A673 (cell line): Measurements from ENCODE around the gene OSTN. TPM values are rescaled to one million over a fixed set of nuclear protein-coding genes. Genes with fewer than 3 reads are reported as not detected.
"Not testable (repeated sequence)": the region's sequence is repeated elsewhere in the genome, so short reads cannot be mapped to it uniquely, and the experiment has no call there.

Experiments
- BruUV-seq: library from RNA; stranded (reverse); fragments of 400-500 nt; replicated peaks from 2 replicates; lab custom pipeline; 2021; lab: Mats Ljungman, UMichigan
- CTCF ChIA-PET: fragments of 300-600 bp; sonication (Branson Sonifier 250); formaldehyde crosslinking; loops from one replicate; lab custom pipeline; 2022; ENCODE audit warnings: antibody characterized with exemption; lab: Charles Lee
- POLR2A ChIA-PET: fragments of 300-600 bp; sonication (Branson Sonifier 250); formaldehyde crosslinking; loops from one replicate; lab custom pipeline; 2022; ENCODE audit warnings: antibody characterized with exemption; ENCODE audit not compliant: low non-redundant PET; lab: Charles Lee
- DNase-seq: peaks from one replicate; pipeline ENCODE4 v3.0.0-alpha.2; 2015; ENCODE audit warnings: low spot score
- H3K27ac ChIP-seq: fragments of 200-600 bp; sonication (generic); 2 replicates; pipeline ENCODE4 v1.5.1; 2016; ENCODE audit warnings: mixed run types, low read depth, mild to moderate bottlenecking, mixed read lengths, antibody characterized with exemption, low read length; ENCODE audit not compliant: poor library complexity, severe bottlenecking
- H3K27me3 ChIP-seq: fragments of 200-600 bp; sonication (generic); replicated peaks from 2 replicates; pipeline ENCODE4 v1.6.1; 2017; ENCODE audit warnings: mixed run types, low read depth, mild to moderate bottlenecking, mixed read lengths, antibody characterized with exemption, low read length; ENCODE audit not compliant: insufficient read depth, poor library complexity
- H3K36me3 ChIP-seq: fragments of 200-600 bp; sonication (generic); 2 replicates; pipeline ENCODE4 v1.6.1; 2016; ENCODE audit warnings: mixed run types, mild to moderate bottlenecking, mixed read lengths, antibody characterized with exemption, low read length; ENCODE audit not compliant: insufficient read depth, poor library complexity, severe bottlenecking
- H3K4me1 ChIP-seq: fragments of 200-600 bp; sonication (generic); 2 replicates; pipeline ENCODE4 v1.6.1; 2017; ENCODE audit warnings: mixed run types, mild to moderate bottlenecking, mixed read lengths, antibody characterized with exemption, low read length; ENCODE audit not compliant: insufficient read depth, poor library complexity, severe bottlenecking
- H3K4me3 ChIP-seq: fragments of 200-600 bp; sonication (generic); 2 replicates; pipeline ENCODE4 v1.5.1; 2016; ENCODE audit warnings: low read depth, mixed run types, mild to moderate bottlenecking, mixed read lengths, low read length; ENCODE audit not compliant: poor library complexity, severe bottlenecking
- H3K9me3 ChIP-seq: fragments of 200-600 bp; sonication (generic); 2 replicates; pipeline ENCODE4 v1.6.1; 2016; ENCODE audit warnings: mixed run types, low read depth, mild to moderate bottlenecking, mixed read lengths, antibody characterized with exemption, low read length; ENCODE audit not compliant: poor library complexity, severe bottlenecking
- CTCF ChIP-seq: fragments of 300-800, 200-600 bp; sonication (generic); conservative IDR thresholded peaks from 2 replicates; pipeline ENCODE4 v1.5.1; 2017; ENCODE audit warnings: low read depth, mild to moderate bottlenecking, antibody characterized with exemption, low read length, moderate library complexity, mixed read lengths
- EZH2 ChIP-seq: fragments of 200-600 bp; sonication (generic); IDR thresholded peaks from 2 replicates; pipeline ENCODE4 v1.6.1; 2017; ENCODE audit warnings: borderline replicate concordance, low read depth, mild to moderate bottlenecking, mixed read lengths, antibody characterized with exemption, low read length; ENCODE audit not compliant: poor library complexity, severe bottlenecking
- intact Hi-C: fragments of 100-400 bp; cut with micrococcal nuclease; formaldehyde crosslinking; loops from one replicate; pipeline ENCODE4 v1.10.0; 2022; ENCODE audit not compliant: unreplicated experiment
- total RNA-seq: library from RNA; stranded (reverse); gene quantifications from 2 replicates; pipeline ENCODE4 v1.2.3, GENCODE V29; 2021

OSTN gene
- total RNA-seq, 1 experiment from 2014 or later: not detected

- DNase-seq: no peak
- no peaks in the 10 kb centered on the region for H3K9me3 ChIP-seq
- ChIA-PET CTCF (no interaction called here), POLR2A (no interaction called here)
- no peak overlapping the region for H3K4me3 ChIP-seq
- peaks cover 28% of the 10 kb centered on the region for H3K4me1 ChIP-seq
- intact Hi-C loops: loop anchor here (10.0 kb wide), 1 partner anchor 564 kb away; no protein-coding TSS in a partner anchor
- TF ChIP-seq CTCF (no peak), EZH2 (no peak)
- no peaks in the 10 kb centered on the region for H3K36me3 ChIP-seq
- no TSS peak for BruUV-seq
- H3K27ac ChIP-seq: no peak overlapping the region
- no peaks in the 10 kb centered on the region for H3K27me3 ChIP-seq
Measured at GRCh38 chr3:191240486-191240885, 41.4 kb downstream of the OSTN start.

GRCh38 chr3:191244242-191244867, 45.3 kb downstream of the OSTN start:
- no TSS peak for BruUV-seq
- Histone ChIP-seq H3K4me3 (no peak overlapping the region), H3K4me1 (peaks cover 24% of the 10 kb centered on the region), H3K36me3 (no peaks in the 10 kb centered on the region), H3K27me3 (no peaks in the 10 kb centered on the region), H3K9me3 (no peaks in the 10 kb centered on the region), H3K27ac (no peak overlapping the region)
- intact Hi-C loops: loop anchor here (10.0 kb wide), 1 partner anchor 560 kb away; no protein-coding TSS in a partner anchor
- POLR2A ChIA-PET: no interaction called here
- peak; percentile 40 for DNase-seq
- CTCF ChIA-PET: interaction anchor here (0.6 to 0.8 kb wide), 2 partner anchors 1200 to 1510 kb away, joined by 4 to 10 read pairs; no protein-coding TSS in a partner anchor
- TF ChIP-seq EZH2 (no peak), CTCF (peak; percentile 62; the same call in 1 of the 2 replicates)

DNA sequence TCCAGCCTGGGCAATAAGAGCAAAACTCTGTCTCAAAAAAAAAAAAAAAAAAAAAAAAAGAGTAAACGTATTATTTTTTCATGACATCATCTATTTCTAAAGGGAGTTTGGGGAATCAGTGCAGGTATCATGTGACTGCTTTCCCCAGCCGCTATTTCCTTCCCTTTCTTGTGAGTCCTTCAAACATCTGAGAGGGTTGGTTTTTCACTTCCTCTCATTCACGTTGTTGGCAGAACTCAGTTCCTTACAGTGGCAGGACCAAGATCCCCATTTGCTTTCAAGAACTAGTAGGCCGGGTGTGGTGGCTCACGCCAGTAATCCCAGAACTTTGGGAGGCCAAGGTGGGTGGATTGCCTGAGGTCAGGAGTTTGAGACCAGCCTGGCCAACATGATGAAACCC, 47.0 kb downstream of the OSTN start:
- H3K9me3 ChIP-seq, H3K4me3 ChIP-seq, POLR2A ChIA-PET, BruUV-seq, DNase-seq, H3K36me3 ChIP-seq, CTCF ChIA-PET, H3K27ac ChIP-seq, H3K27me3 ChIP-seq: not testable (repeated sequence)
- H3K4me1 ChIP-seq: peaks cover 13% of the 10 kb centered on the region
- intact Hi-C loops: loop anchor here (5.0 to 10.0 kb wide), 2 partner anchors 141 to 559 kb away; no protein-coding TSS in a partner anchor

GRCh38 chr3:191246630-191247029, 47.6 kb downstream of the OSTN start:
- Histone ChIP-seq H3K9me3 (no peaks in the 10 kb centered on the region), H3K4me3 (no peak overlapping the region), H3K27me3 (no peaks in the 10 kb centered on the region), H3K36me3 (no peaks in the 10 kb centered on the region), H3K4me1 (peaks cover 13% of the 10 kb centered on the region), H3K27ac (no peak overlapping the region)
- no TSS peak for BruUV-seq
- intact Hi-C loops: loop anchor here (5.0 to 10.0 kb wide), 2 partner anchors 141 to 558 kb away; no protein-coding TSS in a partner anchor
- CTCF ChIA-PET: no interaction called here
- TF ChIP-seq EZH2 (no peak), CTCF (no peak)
- DNase-seq: peak; percentile 63
- POLR2A ChIA-PET: no interaction called here
